Measurements from ENCODE around the gene CCNY.

The CCNY gene

GRCh38 chr10:35575640-35576039 lies 239.3 kb downstream of the CCNY start:
- no peaks in the 10 kb centered on the region for H3K4me1 ChIP-seq
- in situ Hi-C loops (cut with MboI; ENCODE audit: low sequenced_read_pairs): no loop called here
- H3K36me3 ChIP-seq (replicated peaks): no peaks in the 10 kb centered on the region; the same call in 1 of the 2 replicates
- no peaks in the 10 kb centered on the region for H3K9me3 ChIP-seq
- DNase-seq (ENCODE audit: low spot score in 2 of 2): no peak
- H3K27me3 ChIP-seq (ENCODE audit: low read depth): no peaks in the 10 kb centered on the region; the same call in 1 of the 2 replicates
- no peak overlapping the region for H3K4me3 ChIP-seq

- Histone ChIP-seq H3K36me3 (replicated peaks) (no peaks in the 10 kb centered on the region), H3K9me3 (no peaks in the 10 kb centered on the region), H3K27me3 (ENCODE audit: low read depth) (no peaks in the 10 kb centered on the region; the same call in 1 of the 2 replicates), H3K4me1 (no peaks in the 10 kb centered on the region), H3K4me3 (no peak overlapping the region)
- in situ Hi-C loops (cut with MboI; ENCODE audit: low sequenced_read_pairs): no loop called here
- no peak for DNase-seq (ENCODE audit: low spot score in 2 of 2)
These were observed 240.4 kb downstream of the CCNY start for GRCh38 chr10:35576730-35577129.

GRCh38 chr10:35577926-35578617 lies 241.8 kb downstream of the CCNY start:
- Histone ChIP-seq H3K27me3 (ENCODE audit: low read depth) (no peaks in the 10 kb centered on the region; the same call in 1 of the 2 replicates), H3K9me3 (no peaks in the 10 kb centered on the region), H3K4me3 (no peak overlapping the region), H3K36me3 (replicated peaks) (no peaks in the 10 kb centered on the region), H3K4me1 (no peaks in the 10 kb centered on the region)
- DNase-seq (ENCODE audit: low spot score in 2 of 2): no peak
- in situ Hi-C loops (cut with MboI; ENCODE audit: low sequenced_read_pairs): no loop called here

- Histone ChIP-seq H3K4me3 (no peak overlapping the region), H3K27me3 (ENCODE audit: low read depth) (no peaks in the 10 kb centered on the region; the same call in 1 of the 2 replicates), H3K9me3 (no peaks in the 10 kb centered on the region), H3K4me1 (no peaks in the 10 kb centered on the region), H3K36me3 (replicated peaks) (no peaks in the 10 kb centered on the region)
- no peak for DNase-seq (ENCODE audit: low spot score in 2 of 2)
- in situ Hi-C loops (cut with MboI; ENCODE audit: low sequenced_read_pairs): no loop called here
These were observed 242.3 kb downstream of the CCNY start for GRCh38 chr10:35578618-35578956.

- Histone ChIP-seq H3K9me3 (no peaks in the 10 kb centered on the region), H3K4me1 (no peaks in the 10 kb centered on the region), H3K36me3 (replicated peaks) (no peaks in the 10 kb centered on the region), H3K4me3 (no peak overlapping the region), H3K27me3 (ENCODE audit: low read depth) (no peaks in the 10 kb centered on the region; the same call in 1 of the 2 replicates)
- no peak for DNase-seq (ENCODE audit: low spot score in 2 of 2)
- in situ Hi-C loops (cut with MboI; ENCODE audit: low sequenced_read_pairs): no loop called here
These were observed 242.8 kb downstream of the CCNY start for GRCh38 chr10:35579116-35579515.

- H3K4me3 ChIP-seq: no peak overlapping the region
- no peaks in the 10 kb centered on the region; the same call in 1 of the 2 replicates for H3K27me3 ChIP-seq (ENCODE audit: low read depth)
- no peak for DNase-seq (ENCODE audit: low spot score in 2 of 2)
- H3K9me3 ChIP-seq: no peaks in the 10 kb centered on the region
- in situ Hi-C loops (cut with MboI; ENCODE audit: low sequenced_read_pairs): no loop called here
- no peaks in the 10 kb centered on the region for H3K4me1 ChIP-seq
- H3K36me3 ChIP-seq (replicated peaks): no peaks in the 10 kb centered on the region
These were observed 243.6 kb downstream of the CCNY start for GRCh38 chr10:35579726-35580422.

GRCh38 chr10:35580423-35580770 lies 244.1 kb downstream of the CCNY start:
- Histone ChIP-seq H3K36me3 (replicated peaks) (no peaks in the 10 kb centered on the region), H3K4me1 (no peaks in the 10 kb centered on the region), H3K27me3 (ENCODE audit: low read depth) (no peaks in the 10 kb centered on the region; the same call in 1 of the 2 replicates), H3K9me3 (no peaks in the 10 kb centered on the region), H3K4me3 (no peak overlapping the region)
- DNase-seq (ENCODE audit: low spot score in 2 of 2): no peak
- in situ Hi-C loops (cut with MboI; ENCODE audit: low sequenced_read_pairs): no loop called here

GRCh38 chr10:35581655-35582054 lies 245.3 kb downstream of the CCNY start:
- Histone ChIP-seq H3K27me3 (ENCODE audit: low read depth) (no peaks in the 10 kb centered on the region; the same call in 1 of the 2 replicates), H3K4me1 (no peaks in the 10 kb centered on the region), H3K9me3 (no peaks in the 10 kb centered on the region), H3K4me3 (no peak overlapping the region), H3K36me3 (replicated peaks) (no peaks in the 10 kb centered on the region)
- in situ Hi-C loops (cut with MboI; ENCODE audit: low sequenced_read_pairs): no loop called here
- DNase-seq (ENCODE audit: low spot score in 2 of 2): no peak

- H3K4me1 ChIP-seq: no peaks in the 10 kb centered on the region
- in situ Hi-C loops (cut with MboI; ENCODE audit: low sequenced_read_pairs): no loop called here
- no peaks in the 10 kb centered on the region; the same call in 1 of the 2 replicates for H3K27me3 ChIP-seq (ENCODE audit: low read depth)
- no peak overlapping the region for H3K4me3 ChIP-seq
- DNase-seq (ENCODE audit: low spot score in 2 of 2): no peak
- no peaks in the 10 kb centered on the region for H3K9me3 ChIP-seq
- no peaks in the 10 kb centered on the region for H3K36me3 ChIP-seq (replicated peaks)
These were observed 248.6 kb downstream of the CCNY start for GRCh38 chr10:35584946-35585345.

GRCh38 chr10:35585356-35585755 lies 249.0 kb downstream of the CCNY start:
- H3K27me3 ChIP-seq (ENCODE audit: low read depth): no peaks in the 10 kb centered on the region
- no peaks in the 10 kb centered on the region for H3K36me3 ChIP-seq (replicated peaks)
- in situ Hi-C loops (cut with MboI; ENCODE audit: low sequenced_read_pairs): no loop called here
- no peak for DNase-seq (ENCODE audit: low spot score in 2 of 2)
- H3K4me3 ChIP-seq: no peak overlapping the region
- no peaks in the 10 kb centered on the region for H3K4me1 ChIP-seq
- H3K9me3 ChIP-seq: no peaks in the 10 kb centered on the region

- H3K36me3 ChIP-seq (replicated peaks): no peaks in the 10 kb centered on the region
- H3K4me1 ChIP-seq: no peaks in the 10 kb centered on the region
- H3K9me3 ChIP-seq: no peaks in the 10 kb centered on the region
- in situ Hi-C loops (cut with MboI; ENCODE audit: low sequenced_read_pairs): no loop called here
- no peak for DNase-seq (ENCODE audit: low spot score in 2 of 2)
- no peak overlapping the region for H3K4me3 ChIP-seq
- H3K27me3 ChIP-seq (ENCODE audit: low read depth): no peaks in the 10 kb centered on the region
These were observed 249.7 kb downstream of the CCNY start for GRCh38 chr10:35585903-35586535.

- DNase-seq (ENCODE audit: low spot score in 2 of 2): no peak
- Histone ChIP-seq H3K9me3 (no peaks in the 10 kb centered on the region), H3K36me3 (replicated peaks) (no peaks in the 10 kb centered on the region), H3K4me3 (no peak overlapping the region), H3K4me1 (no peaks in the 10 kb centered on the region), H3K27me3 (ENCODE audit: low read depth) (no peaks in the 10 kb centered on the region)
- in situ Hi-C loops (cut with MboI; ENCODE audit: low sequenced_read_pairs): no loop called here
These were observed 252.5 kb downstream of the CCNY start for GRCh38 chr10:35588836-35589235.

GRCh38 chr10:35592441-35592840 lies 256.1 kb downstream of the CCNY start:
- H3K36me3 ChIP-seq (replicated peaks): no peaks in the 10 kb centered on the region
- H3K4me1 ChIP-seq: no peaks in the 10 kb centered on the region
- no peak for DNase-seq (ENCODE audit: low spot score in 2 of 2)
- no peak overlapping the region for H3K4me3 ChIP-seq
- in situ Hi-C loops (cut with MboI; ENCODE audit: low sequenced_read_pairs): no loop called here
- no peaks in the 10 kb centered on the region for H3K27me3 ChIP-seq (ENCODE audit: low read depth)
- no peaks in the 10 kb centered on the region for H3K9me3 ChIP-seq

Data from HAP-1 (cell line).